Raji (cell line): ENCODE data around the gene PAM16.

Experiments
- POLR2A ChIP-seq: IDR thresholded peaks from 2 replicates; pipeline ENCODE4 v1.6.1; 2011; ENCODE audit warnings: low read depth, low read length, control low read depth; ENCODE audit not compliant: insufficient read depth

The PAM16 gene

GRCh38 chr16:4376893-4377572 lies 25.9 kb upstream of the PAM16 start:
- no peak for TF ChIP-seq POLR2A

GRCh38 chr16:4376126-4376892 lies 25.2 kb upstream of the PAM16 start:
- TF ChIP-seq POLR2A, result no peak

GRCh38 chr16:4375717-4376116 lies 24.6 kb upstream of the PAM16 start:
- TF ChIP-seq POLR2A, result no peak

- no peak for TF ChIP-seq POLR2A
Measured at GRCh38 chr16:4373909-4374742, 23.0 kb upstream of the PAM16 start.

GRCh38 chr16:4373356-4373908 lies 22.3 kb upstream of the PAM16 start:
- TF ChIP-seq POLR2A, result no peak

- TF ChIP-seq POLR2A, result no peak
Measured at GRCh38 chr16:4372578-4373355, 21.6 kb upstream of the PAM16 start.

GRCh38 chr16:4372001-4372577 lies 21.0 kb upstream of the PAM16 start:
- no peak for TF ChIP-seq POLR2A

- TF ChIP-seq POLR2A, result no peak
Measured at GRCh38 chr16:4371357-4372000, 20.4 kb upstream of the PAM16 start, which contains the start of gene VASN. VASN (plus strand) TSS chr16:4371848; CDS start chr16:4380878, 9,030 bp downstream.

DNA sequence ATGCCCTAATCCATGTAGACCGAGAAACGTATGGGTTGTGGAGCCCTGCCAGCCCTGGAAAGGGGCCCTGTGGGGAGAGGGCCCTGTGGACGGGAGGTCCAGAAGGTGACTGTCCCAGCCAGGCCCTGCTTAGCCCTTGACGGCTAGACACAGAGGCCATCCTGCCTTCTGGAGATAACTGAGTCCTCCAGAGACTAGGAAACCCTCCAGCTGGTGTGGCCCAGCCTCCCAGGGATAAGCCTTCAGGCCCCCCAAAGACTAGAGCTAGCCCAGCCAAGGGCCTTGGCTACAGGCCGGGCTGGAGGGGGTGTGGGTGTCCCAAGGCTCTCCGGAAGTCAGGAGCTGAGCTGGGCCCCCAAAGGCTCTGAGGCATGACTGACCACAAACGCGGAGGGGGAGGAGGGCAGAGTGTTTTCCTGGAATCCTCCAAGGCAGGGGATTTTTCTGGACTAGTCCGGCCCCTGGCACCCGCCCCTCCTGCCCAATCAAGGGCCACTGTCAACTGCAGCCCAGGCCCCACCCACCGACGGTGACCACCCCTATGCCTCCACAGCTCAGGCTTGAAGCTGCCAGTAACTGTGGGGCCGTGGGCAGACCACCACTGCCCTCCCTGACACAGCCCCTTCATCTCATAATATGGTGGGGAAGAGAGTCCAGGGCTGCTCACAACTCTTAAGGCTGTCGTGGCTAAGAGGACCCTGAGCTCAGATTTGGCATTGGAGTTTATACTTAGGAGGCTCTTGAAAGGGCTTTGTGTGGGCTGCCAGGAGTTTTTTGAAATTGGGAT lies 19.6 kb upstream of the PAM16 start:
- TF ChIP-seq POLR2A, result no peak

GRCh38 chr16:4370151-4370550 lies 19.0 kb upstream of the PAM16 start:
- no peak for TF ChIP-seq POLR2A

- TF ChIP-seq POLR2A, result no peak
Measured at GRCh38 chr16:4369007-4369733, 18.0 kb upstream of the PAM16 start.

DNA sequence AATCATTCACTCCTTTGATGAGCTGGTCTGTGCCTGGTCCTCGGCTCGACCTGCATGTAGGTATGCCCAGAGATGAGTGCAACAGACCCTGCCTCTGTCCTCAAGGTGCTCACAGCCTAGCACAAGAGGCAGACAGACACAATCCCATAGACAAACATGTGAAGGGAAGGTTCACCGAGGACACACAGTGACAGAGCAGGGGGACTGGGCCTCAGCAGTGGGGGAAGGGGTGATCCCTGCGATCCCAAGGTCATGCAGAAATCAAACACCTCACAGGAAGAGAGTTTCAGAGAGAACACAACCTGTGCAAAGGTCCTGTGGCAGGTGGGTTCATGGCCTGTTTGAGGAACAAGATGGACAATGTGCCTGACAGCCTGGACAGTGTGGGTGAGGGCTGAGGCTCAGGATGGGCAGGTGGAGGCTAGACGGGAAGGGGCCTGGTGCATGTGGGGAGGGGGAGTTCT lies 16.3 kb upstream of the PAM16 start:
- no peak for TF ChIP-seq POLR2A
